ENCODE measurements around the gene CASZ1. TPM values are rescaled to one million over a fixed set of nuclear protein-coding genes. Genes with fewer than 3 reads are reported as not detected.

The CASZ1 gene
- total and polyA plus RNA-seq, 9 of the 15 experiments (the other 6 are each of a cell fraction or from before 2014, with no cell fraction given) = 0.01 to 4.0 (median 0.76) TPM; not detected in 1

GRCh38 chr1:10693497-10694273 is 102.8 kb downstream of the CASZ1 start (continued):
- TF ChIP-seq RBFOX2 (IDR thresholded peaks at IDR 0.05; ENCODE audit: low read depth, low read length) (0 out of 2 replicates have a peak, but pooled peaks have one; percentile 32), GATAD2B (IDR thresholded peaks at IDR 0.05; ENCODE audit: borderline replicate concordance) (peak; percentile 34; the same call in 1 of the 2 replicates), FOXP4 (CRISPR knock-in tag; IDR thresholded peaks at IDR 0.05; ENCODE audit: borderline replicate concordance) (no peak), OTX1 (CRISPR knock-in tag; IDR thresholded peaks at IDR 0.05) (no peak), DIDO1 (tag; IDR thresholded peaks at IDR 0.05; ENCODE audit: low read depth) (no peak), L3MBTL2 (IDR thresholded peaks at IDR 0.05) (peak; percentile 59; the same call in 1 of the 2 replicates), CCNT2 (IDR thresholded peaks at IDR 0.05; ENCODE audit: borderline replicate concordance, extremely low read depth, insufficient read length, low read depth, low read length) (peak; percentile 23), CHD2 (IDR thresholded peaks at IDR 0.05; ENCODE audit: low read depth, low read length) (peak; percentile 59; the same call in 1 of the 2 replicates), ZNF584 (CRISPR knock-in tag; IDR thresholded peaks at IDR 0.05; ENCODE audit: low read depth) (no peak), RB1 (IDR thresholded peaks at IDR 0.05; ENCODE audit: low read depth) (peak; percentile 74; the same call in 1 of the 2 replicates), POU5F1 (IDR thresholded peaks at IDR 0.05; ENCODE audit: borderline replicate concordance, low read depth, low read length, partially characterized antibody) (no peak), MAZ (CRISPR knock-in tag; conservative IDR thresholded peaks at IDR 0.05 in 1 of 2, IDR thresholded peaks at IDR 0.05 in 1 of 2) (0 out of 4 replicates have a peak, but pooled peaks of 1 of the 2 experiments have one; percentile 15), MECOM (CRISPR knock-in tag; IDR thresholded peaks at IDR 0.05) (no peak), HNRNPLL (IDR thresholded peaks at IDR 0.05; ENCODE audit: low read depth, low read length, poor library complexity, severe bottlenecking) (peak; percentile 29), DMBX1 (CRISPR knock-in tag; IDR thresholded peaks at IDR 0.05; ENCODE audit: borderline replicate concordance) (peak; percentile 52; the same call in 1 of the 2 replicates), E2F6 (IDR thresholded peaks at IDR 0.05; ENCODE audit: borderline replicate concordance in 1 of 2, extremely low read depth in 1 of 2, insufficient read depth in 1 of 2, insufficient read length in 1 of 2, low read depth in 1 of 2, low read length in 1 of 2, poor library complexity in 1 of 2, severe bottlenecking in 1 of 2) (peak in 1 of 2 experiments; percentile 75), ZFP36 (IDR thresholded peaks at IDR 0.05; ENCODE audit: low read depth, low read length, partially characterized antibody) (no peak), ZNF384 (IDR thresholded peaks at IDR 0.05; ENCODE audit: low read depth, low read length) (peak; percentile 36), ZNF639 (CRISPR knock-in tag; conservative IDR thresholded peaks at IDR 0.05 in 1 of 2, IDR thresholded peaks at IDR 0.05 in 1 of 2) (peak in 1 of 2 experiments; percentile 2; a peak in 1 of 4 replicates)
